ENCODE results near the gene RPLP2. TPM values are rescaled to one million over a fixed set of nuclear protein-coding genes. Genes with fewer than 3 reads are reported as not detected.

The RPLP2 gene
- total RNA-seq, 1 experiment from 2014 or later = 1,147 TPM

GRCh38 chr11:823441-824291, 13.9 kb downstream of the RPLP2 start:
- no peak for DNase-seq (ENCODE audit: low spot score)

DNA sequence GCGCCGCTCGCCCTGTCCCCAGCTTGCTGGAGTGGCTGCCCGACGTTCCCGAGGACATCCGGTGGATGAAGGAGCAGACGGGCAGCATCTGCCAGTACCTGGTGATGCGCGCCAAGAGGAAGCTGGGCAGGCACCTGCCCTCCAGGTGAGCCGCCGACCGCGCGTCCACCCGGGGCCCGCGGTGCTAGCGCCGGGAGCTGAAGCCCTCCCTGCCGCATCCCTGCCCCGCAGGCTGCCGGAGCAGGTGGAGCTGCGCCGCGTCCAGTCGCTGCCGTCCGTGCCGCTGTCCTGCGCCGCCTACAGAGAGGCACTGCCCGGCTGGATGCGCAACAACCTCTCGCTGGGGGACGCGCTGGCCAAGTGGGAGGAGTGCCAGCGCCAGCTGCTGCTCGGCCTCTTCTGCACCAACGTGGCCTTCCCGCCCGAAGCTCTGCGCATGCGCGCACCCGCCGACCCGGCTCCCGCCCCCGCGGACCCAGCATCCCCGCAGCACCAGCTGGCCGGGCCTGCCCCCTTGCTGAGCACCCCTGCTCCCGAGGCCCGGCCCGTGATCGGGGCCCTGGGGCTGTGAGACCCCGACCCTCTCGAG, 14.6 kb downstream of the RPLP2 start:
- DNase-seq (ENCODE audit: low spot score) = no peak

DNA sequence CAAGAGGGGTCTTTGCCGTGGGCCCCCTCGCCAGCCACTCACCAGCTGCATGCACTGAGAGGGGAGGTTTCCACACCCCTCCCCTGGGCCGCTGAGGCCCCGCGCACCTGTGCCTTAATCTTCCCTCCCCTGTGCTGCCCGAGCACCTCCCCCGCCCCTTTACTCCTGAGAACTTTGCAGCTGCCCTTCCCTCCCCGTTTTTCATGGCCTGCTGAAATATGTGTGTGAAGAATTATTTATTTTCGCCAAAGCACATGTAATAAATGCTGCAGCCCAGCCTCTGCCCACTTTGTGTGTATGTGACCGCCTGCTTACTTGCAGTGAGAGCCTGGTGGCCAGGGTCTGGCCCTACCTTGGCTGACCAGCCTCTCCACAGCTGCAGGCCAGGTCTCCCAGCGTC, 15.2 kb downstream of the RPLP2 start:
- DNase-seq (ENCODE audit: low spot score) = no peak

- no peak for DNase-seq (ENCODE audit: low spot score)
Measured at GRCh38 chr11:825366-826226, 15.8 kb downstream of the RPLP2 start.

DNA sequence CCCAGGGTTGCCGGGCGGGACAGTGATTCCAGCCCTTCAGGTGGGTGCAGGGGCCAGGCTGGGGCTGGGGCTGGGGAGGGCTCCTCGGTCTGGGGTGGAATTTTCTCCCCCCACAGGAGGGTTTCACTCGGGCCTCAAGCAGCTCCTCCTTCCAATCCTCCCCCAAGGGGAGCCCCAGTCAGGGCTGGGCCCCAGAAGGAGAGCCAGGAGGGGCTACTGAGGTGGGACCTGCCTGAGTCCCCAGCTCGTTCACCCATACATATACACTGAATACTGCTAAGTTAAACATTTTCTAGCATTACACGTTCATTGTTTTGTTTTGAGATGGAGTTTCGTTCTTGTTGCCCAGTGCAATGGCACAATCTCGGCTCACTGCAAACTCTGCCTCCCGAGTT, 16.5 kb downstream of the RPLP2 start:
- no peak for DNase-seq (ENCODE audit: low spot score)

DNA sequence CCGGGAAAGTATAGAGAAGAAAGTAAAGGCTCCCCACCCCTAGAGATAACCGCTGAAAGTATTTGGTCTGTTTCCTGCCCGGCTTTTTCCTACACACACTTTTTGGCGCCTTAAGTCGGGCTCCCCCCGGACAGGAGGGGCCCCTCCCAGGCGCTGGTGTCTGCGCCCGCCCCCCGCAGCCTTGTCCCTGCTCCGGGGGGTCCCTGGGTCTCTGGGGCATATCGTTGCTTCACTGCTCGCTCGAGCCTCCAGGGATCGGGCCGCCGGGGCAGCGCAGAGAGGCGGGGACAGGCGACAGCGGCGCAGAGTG, 17.0 kb downstream of the RPLP2 start:
- DNase-seq (ENCODE audit: low spot score) = no peak

GRCh38 chr11:827146-827896, 17.6 kb downstream of the RPLP2 start:
- DNase-seq (ENCODE audit: low spot score) = no peak

DNA sequence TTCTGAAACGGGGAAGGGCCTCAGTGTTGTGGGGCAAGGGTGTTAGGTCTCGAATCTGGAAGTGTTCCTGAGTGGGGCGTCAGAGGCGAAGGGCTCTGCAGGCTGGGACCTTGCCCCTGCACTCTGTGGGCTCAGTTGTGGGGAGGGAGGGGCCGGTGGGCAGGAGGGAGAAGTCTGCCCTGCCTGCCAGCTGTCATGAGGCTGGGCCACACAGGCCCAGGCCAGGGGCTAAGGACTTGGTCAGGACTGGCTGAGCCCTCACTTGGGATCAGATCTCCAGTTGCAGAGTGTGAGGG, 18.1 kb downstream of the RPLP2 start, which contains the start of gene CRACR2B:
TSS of gene CRACR2B (plus strand) at position 23 of the 296 bp plus-strand sequence. CDS start 689 bp downstream, outside the sequence.
- DNase-seq (ENCODE audit: low spot score) = no peak

- DNase-seq (ENCODE audit: low spot score) = no peak
Measured at GRCh38 chr11:828506-829175, 18.9 kb downstream of the RPLP2 start.

GRCh38 chr11:829176-829846, 19.5 kb downstream of the RPLP2 start:
- no peak for DNase-seq (ENCODE audit: low spot score)

DNA sequence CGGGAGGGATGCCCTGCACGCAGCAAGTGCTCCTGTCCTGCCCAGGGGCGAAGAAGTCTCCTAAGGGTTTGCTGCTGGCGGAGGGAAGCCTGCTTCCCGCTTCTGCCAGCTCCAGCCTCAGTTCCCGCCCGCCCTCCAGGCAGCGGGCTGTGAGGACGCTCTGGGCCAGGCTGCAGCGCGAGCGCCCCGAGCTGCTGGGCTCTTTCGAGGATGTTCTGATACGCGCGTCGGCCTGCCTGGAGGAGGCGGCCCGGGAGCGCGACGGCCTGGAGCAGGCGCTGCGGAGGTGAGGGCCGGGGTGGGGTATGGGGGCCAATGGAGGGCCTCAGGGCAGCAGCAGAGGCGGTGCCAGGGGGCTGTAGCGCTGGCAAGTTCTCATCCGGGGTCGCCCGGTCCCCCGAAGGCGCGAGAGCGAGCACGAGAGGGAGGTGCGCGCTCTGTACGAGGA, 20.1 kb downstream of the RPLP2 start:
- DNase-seq (ENCODE audit: low spot score) = no peak

GRCh38 chr11:830295-831117, 20.7 kb downstream of the RPLP2 start:
- DNase-seq (ENCODE audit: low spot score) = no peak

- no peak for DNase-seq (ENCODE audit: low spot score)
Measured at GRCh38 chr11:831118-831864, 21.5 kb downstream of the RPLP2 start.

- no peak for DNase-seq (ENCODE audit: low spot score)
Measured at GRCh38 chr11:831961-832528, 22.3 kb downstream of the RPLP2 start.

DNA sequence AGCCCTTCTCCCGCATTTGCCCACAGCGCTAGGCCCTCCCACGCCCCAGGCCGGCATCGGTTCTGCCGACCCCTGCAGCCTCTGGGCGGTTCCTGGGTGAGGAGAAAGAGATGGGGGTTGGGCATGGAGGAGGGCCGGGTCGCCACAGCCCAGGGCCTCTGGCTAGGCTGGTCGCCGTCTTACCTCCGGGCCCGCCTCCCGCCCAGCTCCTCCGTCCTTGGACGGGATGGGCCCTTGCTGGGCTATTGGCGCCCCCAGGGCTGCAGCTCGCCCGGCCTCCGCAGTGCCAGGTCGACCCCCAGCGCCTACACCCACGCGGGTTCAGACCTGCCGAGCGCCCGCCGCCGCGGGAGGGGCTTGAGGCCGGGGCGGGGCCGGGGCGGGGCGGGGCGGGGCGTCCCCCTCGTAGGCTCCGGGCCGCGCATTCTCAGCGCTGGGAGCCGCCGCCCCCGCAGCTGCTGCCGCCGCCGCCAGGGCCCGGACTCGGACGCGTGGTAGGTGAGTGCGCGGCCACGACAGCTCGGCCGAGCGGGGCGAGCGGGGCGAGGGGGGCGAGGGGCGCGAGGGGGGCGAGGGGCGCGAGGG, 22.9 kb downstream of the RPLP2 start, which contains the start of gene CD151:
TSS of gene CD151 (plus strand) at position 424 of the 585 bp plus-strand sequence. CDS start 3,118 bp downstream, outside the sequence.
- no peak for DNase-seq (ENCODE audit: low spot score)

GRCh38 chr11:833114-833791, 23.5 kb downstream of the RPLP2 start:
- no peak for DNase-seq (ENCODE audit: low spot score)

- DNase-seq (ENCODE audit: low spot score) = no peak
Measured at GRCh38 chr11:833849-834311, 24.1 kb downstream of the RPLP2 start.

Data from H4 (cell line).